Parathyroid adenoma (tissue), 2 donors: ENCODE measurements around the gene TYW3.
A peak's percentile ranks its signal among the peaks of the same experiment; 100 is the strongest.

Source experiments
- H2AFZ ChIP-seq: fragments of 300-600 bp; sonication (generic); one replicate; pipeline ENCODE4 v1.7.0; 2017; ENCODE audit warnings: antibody characterized with exemption, mild to moderate bottlenecking
- H3K27ac ChIP-seq: fragments of 300-600 bp; sonication (generic); one replicate; pipeline ENCODE4 v1.7.0; 2017
- H3K27me3 ChIP-seq: fragments of 300-600 bp; sonication (generic); one replicate; pipeline ENCODE4 v1.7.0; 2017; ENCODE audit warnings: low read length; ENCODE audit not compliant: control insufficient read depth, insufficient read depth
- H3K36me3 ChIP-seq: fragments of 300-600 bp; sonication (generic); one replicate; pipeline ENCODE4 v1.7.0; 2017; ENCODE audit warnings: low read length; ENCODE audit not compliant: control insufficient read depth, insufficient read depth
- H3K4me1 ChIP-seq: fragments of 300-600 bp; sonication (generic); one replicate; pipeline ENCODE4 v1.7.0; 2017; ENCODE audit warnings: control low read depth
- H3K4me2 ChIP-seq: fragments of 300-600 bp; sonication (generic); one replicate; pipeline ENCODE4 v1.7.0; 2017; ENCODE audit warnings: low read length
- H3K4me3 ChIP-seq: fragments of 300-600 bp; sonication (generic); one replicate; pipeline ENCODE4 v1.7.0; 2017; ENCODE audit warnings: low read depth, low read length
- H3K79me2 ChIP-seq: fragments of 300-600 bp; sonication (generic); one replicate; pipeline ENCODE4 v1.7.0; 2017; ENCODE audit warnings: control low read depth
- H3K9ac ChIP-seq: fragments of 300-600 bp; sonication (generic); one replicate; pipeline ENCODE4 v1.7.0; 2017; ENCODE audit warnings: mild to moderate bottlenecking
- H3K9me3 ChIP-seq: fragments of 300-600 bp; sonication (generic); one replicate; pipeline ENCODE4 v1.7.0; 2017; ENCODE audit warnings: low read length; ENCODE audit not compliant: control insufficient read depth
- TF ChIP-seq, protein P1 (sequence below): fragments of 300-600 bp; sonication (generic); IDR thresholded peaks from one replicate; pipeline ENCODE4 v1.7.0; 2017; ENCODE audit warnings: antibody characterized with exemption, mild to moderate bottlenecking
- donor health status: primary hyperparathyroidism.

The TYW3 gene, protein sequence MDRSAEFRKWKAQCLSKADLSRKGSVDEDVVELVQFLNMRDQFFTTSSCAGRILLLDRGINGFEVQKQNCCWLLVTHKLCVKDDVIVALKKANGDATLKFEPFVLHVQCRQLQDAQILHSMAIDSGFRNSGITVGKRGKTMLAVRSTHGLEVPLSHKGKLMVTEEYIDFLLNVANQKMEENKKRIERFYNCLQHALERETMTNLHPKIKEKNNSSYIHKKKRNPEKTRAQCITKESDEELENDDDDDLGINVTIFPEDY

DNA sequence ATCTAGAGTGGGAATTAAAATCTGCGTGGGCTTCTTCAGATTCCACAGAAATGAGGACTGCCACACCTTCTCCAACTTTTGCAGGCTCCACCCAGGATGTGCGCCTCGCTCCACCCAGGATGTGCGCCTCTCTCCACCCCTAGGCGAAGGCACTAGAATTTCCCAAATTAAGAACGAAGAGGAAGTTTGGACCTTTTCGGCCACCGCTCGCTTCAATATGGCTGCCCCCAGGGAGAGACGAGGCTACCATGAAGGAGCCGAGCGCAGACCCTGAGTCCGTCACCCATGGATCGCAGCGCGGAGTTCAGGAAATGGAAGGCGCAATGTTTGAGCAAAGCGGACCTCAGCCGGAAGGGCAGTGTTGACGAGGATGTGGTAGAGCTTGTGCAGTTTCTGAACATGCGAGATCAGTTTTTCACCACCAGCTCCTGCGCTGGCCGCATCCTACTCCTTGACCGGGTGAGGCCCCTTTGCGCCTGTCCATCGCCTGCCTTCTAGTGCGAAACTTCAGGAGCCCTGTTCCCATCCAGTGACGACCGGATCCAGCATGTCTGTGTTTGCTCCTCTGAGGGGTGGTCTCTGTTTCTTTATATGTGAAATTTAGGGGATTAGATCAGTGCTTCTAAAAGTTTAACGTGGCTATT, at the start of gene TYW3, which contains the start of gene CRYZ:
Gene TYW3, plus strand, starts transcription at position 193 of the 644 bp plus-strand sequence. Its CDS starts 93 bp downstream, at position 286.
Gene CRYZ, minus strand, starts transcription at position 91 of the 644 bp plus-strand sequence. CDS start 8,229 bp downstream, outside the sequence.
- Histone ChIP-seq H3K4me3 (peak within 1 kb of the TSS; percentile 85), H3K27ac (peak within 1 kb of the TSS; percentile 44), H3K36me3 (no peaks in the 10 kb centered on the region), H3K79me2 (no peaks in the 10 kb centered on the region), H3K9ac (no peak within 1 kb of the TSS), H3K27me3 (no peaks in the 10 kb centered on the region), H3K4me1 (no peaks in the 10 kb centered on the region), H3K9me3 (no peaks in the 10 kb centered on the region), H3K4me2 (peak within 1 kb of the TSS; percentile 90), H2AFZ (peak within 1 kb of the TSS; percentile 11)
- TF ChIP-seq, protein P1, sequence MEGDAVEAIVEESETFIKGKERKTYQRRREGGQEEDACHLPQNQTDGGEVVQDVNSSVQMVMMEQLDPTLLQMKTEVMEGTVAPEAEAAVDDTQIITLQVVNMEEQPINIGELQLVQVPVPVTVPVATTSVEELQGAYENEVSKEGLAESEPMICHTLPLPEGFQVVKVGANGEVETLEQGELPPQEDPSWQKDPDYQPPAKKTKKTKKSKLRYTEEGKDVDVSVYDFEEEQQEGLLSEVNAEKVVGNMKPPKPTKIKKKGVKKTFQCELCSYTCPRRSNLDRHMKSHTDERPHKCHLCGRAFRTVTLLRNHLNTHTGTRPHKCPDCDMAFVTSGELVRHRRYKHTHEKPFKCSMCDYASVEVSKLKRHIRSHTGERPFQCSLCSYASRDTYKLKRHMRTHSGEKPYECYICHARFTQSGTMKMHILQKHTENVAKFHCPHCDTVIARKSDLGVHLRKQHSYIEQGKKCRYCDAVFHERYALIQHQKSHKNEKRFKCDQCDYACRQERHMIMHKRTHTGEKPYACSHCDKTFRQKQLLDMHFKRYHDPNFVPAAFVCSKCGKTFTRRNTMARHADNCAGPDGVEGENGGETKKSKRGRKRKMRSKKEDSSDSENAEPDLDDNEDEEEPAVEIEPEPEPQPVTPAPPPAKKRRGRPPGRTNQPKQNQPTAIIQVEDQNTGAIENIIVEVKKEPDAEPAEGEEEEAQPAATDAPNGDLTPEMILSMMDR: no peak

- Histone ChIP-seq H2AFZ (no peak overlapping the region), H3K27me3 (no peaks in the 10 kb centered on the region), H3K9me3 (no peaks in the 10 kb centered on the region), H3K4me2 (no peak overlapping the region), H3K4me1 (no peaks in the 10 kb centered on the region), H3K36me3 (no peaks in the 10 kb centered on the region), H3K27ac (no peak overlapping the region), H3K9ac (no peak overlapping the region), H3K79me2 (no peaks in the 10 kb centered on the region), H3K4me3 (no peak overlapping the region)
- TF ChIP-seq, protein P1: no peak
These were observed 49.3 kb upstream of the TYW3 start for GRCh38 chr1:74683656-74684055.

DNA sequence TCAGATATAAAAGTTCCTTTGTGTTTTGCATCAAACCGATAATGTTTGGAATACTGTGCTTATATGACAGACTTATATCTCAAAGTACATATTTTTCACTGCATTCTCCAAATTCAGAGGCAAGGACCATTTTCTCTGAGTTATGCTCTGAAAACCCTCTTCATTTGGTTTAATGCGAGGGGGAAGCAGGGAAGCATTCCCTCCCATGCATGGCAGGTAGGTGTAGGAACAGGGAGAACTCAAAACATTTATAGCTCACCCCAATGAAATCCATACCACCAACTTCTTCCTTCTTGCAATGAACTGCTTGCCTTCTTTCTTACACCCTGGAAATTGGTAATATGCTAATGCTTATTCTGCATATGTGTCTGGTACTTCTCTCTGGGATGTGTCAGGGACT, 48.7 kb upstream of the TYW3 start:
- no peaks in the 10 kb centered on the region for H3K9me3 ChIP-seq
- no peaks in the 10 kb centered on the region for H3K79me2 ChIP-seq
- no peaks in the 10 kb centered on the region for H3K4me1 ChIP-seq
- H3K27ac ChIP-seq: no peak overlapping the region
- H3K4me3 ChIP-seq: no peak overlapping the region
- TF ChIP-seq, protein P1: no peak
- H3K36me3 ChIP-seq: no peaks in the 10 kb centered on the region
- no peak overlapping the region for H3K4me2 ChIP-seq
- no peak overlapping the region for H2AFZ ChIP-seq
- H3K27me3 ChIP-seq: no peaks in the 10 kb centered on the region
- no peak overlapping the region for H3K9ac ChIP-seq

DNA sequence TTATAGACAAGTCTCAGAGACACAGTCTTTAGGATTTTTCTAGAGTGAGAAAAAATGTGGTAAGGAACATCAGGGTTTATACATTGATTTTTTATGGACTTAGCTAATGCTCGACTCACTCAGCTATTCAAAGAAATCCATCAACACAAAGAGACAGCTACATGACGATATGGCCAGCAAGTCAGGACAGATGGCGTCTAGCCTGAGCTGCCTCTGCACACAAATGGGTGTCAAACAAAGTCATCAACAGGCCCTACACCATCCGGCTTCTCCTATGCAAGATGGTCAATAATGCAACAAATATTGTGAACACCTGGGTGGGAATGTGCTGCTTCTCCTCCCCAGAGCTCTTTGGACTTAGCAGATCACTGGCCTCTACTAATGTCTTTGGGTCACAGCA, 46.0 kb upstream of the TYW3 start:
- Histone ChIP-seq H3K9ac (no peak overlapping the region), H3K36me3 (no peaks in the 10 kb centered on the region), H3K4me3 (no peak overlapping the region), H3K4me1 (no peaks in the 10 kb centered on the region), H3K79me2 (no peaks in the 10 kb centered on the region), H3K4me2 (no peak overlapping the region), H3K9me3 (no peaks in the 10 kb centered on the region), H3K27ac (no peak overlapping the region), H3K27me3 (no peaks in the 10 kb centered on the region), H2AFZ (no peak overlapping the region)
- TF ChIP-seq, protein P1: no peak
